OCI-LY7 (cell line): ENCODE measurements around the gene MYO16. TPM values are rescaled to one million over a fixed set of nuclear protein-coding genes. Genes with fewer than 3 reads are reported as not detected.

Source experiments
- BruUV-seq: library from RNA; stranded (reverse); fragments of 400-500 nt; replicated peaks from 2 replicates; lab custom pipeline; 2021; lab: Mats Ljungman, UMichigan
- CTCF ChIA-PET: fragments of 300-600 bp; sonication (Branson Sonifier 250); formaldehyde crosslinking; loops from one replicate; lab custom pipeline; 2022; ENCODE audit warnings: antibody characterized with exemption; ENCODE audit not compliant: unreplicated experiment; lab: Charles Lee
- POLR2A ChIA-PET: fragments of 300-600 bp; sonication (Branson Sonifier 250); formaldehyde crosslinking; loops from one replicate; lab custom pipeline; 2022; ENCODE audit warnings: antibody characterized with exemption; lab: Charles Lee
- DNase-seq: peaks from one replicate; pipeline ENCODE4 v3.0.0-alpha.2; 2015; ENCODE audit warnings: low spot score
- H2AFZ ChIP-seq: fragments of 200-600 bp; sonication (generic), shearing (Covaris generic); 2 replicates; pipeline ENCODE4 v1.6.1; 2014; ENCODE audit warnings: mild to moderate bottlenecking, antibody characterized with exemption, low read length, moderate library complexity
- H3K27ac ChIP-seq: fragments of 200-600 bp; sonication (generic); 2 replicates; pipeline ENCODE4 v1.5.1; 2014; ENCODE audit warnings: mixed run types, low read depth, mild to moderate bottlenecking, moderate library complexity, low read length, inconsistent platforms; ENCODE audit not compliant: poor library complexity, severe bottlenecking
- H3K36me3 ChIP-seq: fragments of 200-600 bp; sonication (generic); 2 replicates; pipeline ENCODE4 v1.6.1; 2014; ENCODE audit warnings: mild to moderate bottlenecking, antibody characterized with exemption, low read length, moderate library complexity, mixed read lengths; ENCODE audit not compliant: insufficient read depth
- H3K4me1 ChIP-seq: fragments of 200-600 bp; sonication (generic); 2 replicates; pipeline ENCODE4 v1.5.1; 2014; ENCODE audit warnings: mild to moderate bottlenecking, low read length; ENCODE audit not compliant: insufficient read depth, poor library complexity, severe bottlenecking
- H3K4me2 ChIP-seq: fragments of 200-600 bp; sonication (generic); 2 replicates; pipeline ENCODE4 v1.6.1; 2014; ENCODE audit warnings: mild to moderate bottlenecking, low read length
- H3K4me3 ChIP-seq: fragments of 200-600 bp; sonication (generic); 2 replicates; pipeline ENCODE4 v1.5.1; 2014; ENCODE audit warnings: mild to moderate bottlenecking, low read depth, low read length; ENCODE audit not compliant: poor library complexity, severe bottlenecking
- H3K79me2 ChIP-seq: fragments of 200-600 bp; sonication (generic); 2 replicates; pipeline ENCODE4 v1.6.1; 2016; ENCODE audit warnings: low read depth, mild to moderate bottlenecking, low read length, moderate library complexity, mixed read lengths; ENCODE audit not compliant: insufficient read depth
- H3K9me2 ChIP-seq: fragments of 200-600 bp; sonication (generic); 2 replicates; pipeline ENCODE4 v1.6.1; 2016; ENCODE audit warnings: mild to moderate bottlenecking, low read length, mixed read lengths; ENCODE audit not compliant: insufficient read depth
- H3K9me3 ChIP-seq: fragments of 200-600 bp; sonication (generic); 2 replicates; pipeline ENCODE4 v1.6.1; 2014; ENCODE audit warnings: mild to moderate bottlenecking, mixed run types, low read length, mixed read lengths
- H4K20me1 ChIP-seq: fragments of 200-600 bp; sonication (generic); 2 replicates; pipeline ENCODE4 v1.6.1; 2014; ENCODE audit warnings: mild to moderate bottlenecking, antibody characterized with exemption, low read length, moderate library complexity, mixed read lengths; ENCODE audit not compliant: insufficient read depth
- CTCF ChIP-seq: fragments of 200-600 bp; sonication (generic); conservative IDR thresholded peaks from 2 replicates; pipeline ENCODE4 v1.5.1; 2014; ENCODE audit warnings: mild to moderate bottlenecking, antibody characterized with exemption, low read length, moderate library complexity, mixed read lengths
- EZH2phosphoT487 ChIP-seq: fragments of 200-600 bp; sonication (generic); IDR thresholded peaks from 2 replicates; pipeline ENCODE4 v1.6.1; 2018; ENCODE audit warnings: low read depth, borderline replicate concordance, mild to moderate bottlenecking, mixed run types, antibody characterized with exemption, low read length, moderate library complexity, mixed read lengths
- intact Hi-C: fragments of 100-400 bp; cut with micrococcal nuclease; formaldehyde crosslinking; loops from one replicate; pipeline ENCODE4 v1.10.0; 2022; ENCODE audit not compliant: unreplicated experiment
- total RNA-seq, 2 experiments: library from RNA; depleted of rRNA in 1 of 2; stranded (reverse); fragments of >200 nt in 1 of 2; shearing (Covaris generic) in 1 of 2; gene quantifications; 2 replicates each; pipeline ENCODE4 v1.2.3, GENCODE V29; 2014 to 2022

Gene MYO16
- total RNA-seq, 2 experiments from 2014 or later, result 0.06 TPM; not detected in 1

- no TSS peak for BruUV-seq
- no peak overlapping the region for H3K27ac ChIP-seq
- intact Hi-C loops, result no loop called here
These were observed 406.8 kb downstream of the MYO16 start for GRCh38 chr13:109036078-109036780.

GRCh38 chr13:109043636-109044035 is 414.2 kb downstream of the MYO16 start:
- no peaks in the 10 kb centered on the region for H3K9me2 ChIP-seq
- no peaks in the 10 kb centered on the region for H4K20me1 ChIP-seq
- no peak for DNase-seq
- no peaks in the 10 kb centered on the region for H3K79me2 ChIP-seq
- TF ChIP-seq EZH2phosphoT487 (no peak), CTCF (no peak)
- CTCF ChIA-PET, result no interaction called here
- POLR2A ChIA-PET, result no interaction called here
- no peak overlapping the region for H2AFZ ChIP-seq
- no peak overlapping the region for H3K4me2 ChIP-seq
- intact Hi-C loops, result no loop called here
- BruUV-seq, result no TSS peak
- no peaks in the 10 kb centered on the region for H3K36me3 ChIP-seq
- no peak overlapping the region for H3K4me3 ChIP-seq
- no peak overlapping the region for H3K27ac ChIP-seq
- no peaks in the 10 kb centered on the region for H3K4me1 ChIP-seq
- H3K9me3 ChIP-seq, result no peaks in the 10 kb centered on the region

More at GRCh38 chr13:109036078-109036780, 406.8 kb downstream of the MYO16 start:
- Histone ChIP-seq H3K9me3 (no peaks in the 10 kb centered on the region), H3K36me3 (no peaks in the 10 kb centered on the region), H3K4me1 (no peaks in the 10 kb centered on the region), H3K4me3 (no peak overlapping the region), H2AFZ (no peak overlapping the region), H3K79me2 (no peaks in the 10 kb centered on the region), H3K4me2 (no peak overlapping the region), H3K9me2 (no peaks in the 10 kb centered on the region), H4K20me1 (no peaks in the 10 kb centered on the region)
- DNase-seq, result no peak
- no peak for TF ChIP-seq CTCF
- TF ChIP-seq EZH2phosphoT487, result no peak
- ChIA-PET POLR2A (no interaction called here), CTCF (no interaction called here)

- Histone ChIP-seq H3K4me3 (no peak overlapping the region), H3K9me2 (no peaks in the 10 kb centered on the region), H3K79me2 (no peaks in the 10 kb centered on the region), H3K27ac (no peak overlapping the region), H3K36me3 (no peaks in the 10 kb centered on the region), H3K4me1 (no peaks in the 10 kb centered on the region), H2AFZ (no peak overlapping the region), H3K4me2 (no peak overlapping the region), H4K20me1 (no peaks in the 10 kb centered on the region), H3K9me3 (no peaks in the 10 kb centered on the region)
- BruUV-seq, result no TSS peak
- no peak for TF ChIP-seq EZH2phosphoT487
- ChIA-PET POLR2A (no interaction called here), CTCF (no interaction called here)
- DNase-seq, result no peak
- intact Hi-C loops, result no loop called here
These were observed 426.4 kb downstream of the MYO16 start for GRCh38 chr13:109055850-109056249.
